Neural cell (in vitro differentiated cells): ENCODE measurements around the gene CHAF1B.

Experiments
- CTCF ChIP-seq: fragments of 450-650 bp; IDR thresholded peaks from 2 replicates; pipeline ENCODE4 v1.5.1; 2014; ENCODE audit warnings: antibody characterized with exemption, mild to moderate bottlenecking, moderate library complexity; ENCODE audit not compliant: poor library complexity, severe bottlenecking
- RAD21 ChIP-seq: fragments of 450-650 bp; conservative IDR thresholded peaks from 2 replicates; pipeline ENCODE4 v1.6.1; 2014; ENCODE audit warnings: antibody characterized with exemption, mild to moderate bottlenecking, moderate library complexity

DNA sequence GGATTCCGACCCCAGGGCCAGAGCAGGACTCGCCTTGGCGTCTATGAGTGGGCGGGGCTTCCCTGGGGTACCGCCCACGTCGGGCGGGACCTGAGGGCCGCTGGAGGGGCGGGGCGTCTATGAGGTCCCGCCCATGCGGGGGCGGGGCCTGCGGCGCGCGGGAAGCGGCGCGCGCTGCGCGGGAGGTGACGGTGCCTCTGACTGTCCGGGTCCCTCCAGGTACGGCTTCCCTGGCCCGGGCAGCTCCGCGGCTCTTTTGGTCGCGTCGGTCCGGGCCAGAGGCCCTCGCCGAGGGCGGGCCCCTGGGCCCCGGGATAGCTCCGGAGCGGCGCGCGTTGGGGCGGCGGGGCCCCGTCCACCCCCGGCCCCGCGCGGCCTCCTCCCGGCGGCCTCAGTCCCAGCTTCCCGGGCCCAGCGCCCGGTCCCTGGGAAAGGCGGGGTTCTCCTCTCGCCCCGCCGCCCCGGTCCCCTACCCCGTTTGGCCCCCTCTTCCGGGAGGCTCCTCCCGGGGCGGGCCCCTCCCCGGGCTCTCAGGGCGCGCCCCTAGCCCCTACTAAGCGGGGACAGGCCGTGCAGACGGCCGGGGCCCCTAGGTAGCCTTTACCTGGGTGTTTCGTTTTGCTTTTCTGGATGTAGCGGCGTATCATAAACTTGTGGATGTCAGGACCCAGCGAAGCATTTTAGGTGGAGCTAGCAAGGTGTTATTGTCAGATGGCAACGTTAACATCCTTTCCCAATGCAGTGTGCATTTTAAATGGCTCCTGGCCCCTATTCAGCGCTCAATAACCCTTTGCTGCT is at the start of gene CHAF1B:
- TF ChIP-seq CTCF: no peak
- no peak for TF ChIP-seq RAD21
